ENCODE data around the gene TMEM243.

- no peak for TF ChIP-seq CTCF (IDR thresholded peaks at IDR 0.05)
- TF ChIP-seq POLR2A (IDR thresholded peaks at IDR 0.05) = no peak
These were observed 10.1 kb downstream of the TMEM243 start for GRCh38 chr7:87209295-87209924.

All from esophagus squamous epithelium (tissue), 4 donors.